HG03159 (cell line): ENCODE results near the gene POGLUT2.

Experiments used
- ATAC-seq: cut with Tn5 transposase; IDR thresholded peaks from one replicate; pipeline ENCODE4 v1.9.1; 2021; ENCODE audit warnings: mild to moderate bottlenecking, moderate library complexity; ENCODE audit not compliant: unreplicated experiment

POGLUT2 gene

DNA sequence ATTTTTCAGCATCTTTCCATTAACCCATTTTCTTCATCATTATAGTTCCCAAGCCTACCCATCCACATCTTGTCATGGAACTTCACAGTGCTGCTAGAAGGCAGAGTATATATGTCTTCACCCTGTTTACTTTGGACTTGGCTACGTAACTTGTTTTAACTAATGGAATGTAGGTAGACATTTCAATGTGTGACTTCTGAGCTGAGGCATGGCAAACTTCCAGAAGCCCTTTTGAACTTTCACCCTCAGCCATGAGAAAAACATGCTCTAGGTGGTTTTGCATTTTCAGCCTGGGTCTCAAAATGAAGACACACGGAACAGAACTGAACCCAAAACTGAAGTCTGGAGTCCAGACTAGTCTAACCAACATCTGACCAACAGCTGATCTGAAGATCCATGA is 28.3 kb downstream of the POGLUT2 start:
- ATAC-seq: no peak

DNA sequence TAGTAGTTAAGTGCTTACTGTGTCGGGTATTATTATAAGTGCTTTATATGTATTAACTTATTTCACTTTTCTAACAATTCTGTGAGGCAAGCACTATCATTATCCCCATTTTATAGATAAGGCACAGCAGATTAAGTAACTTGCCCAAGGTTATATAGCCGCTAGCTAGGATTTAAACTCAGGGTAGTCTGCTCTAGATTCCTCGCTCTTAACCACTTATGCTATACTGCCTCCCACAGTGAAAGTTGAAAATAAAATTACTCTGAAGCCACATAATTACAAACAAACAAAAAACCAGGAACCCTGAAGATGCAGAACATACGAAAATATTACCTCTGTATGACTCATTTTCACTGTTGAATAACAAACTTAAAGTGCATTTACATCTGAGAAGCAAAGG is 29.1 kb downstream of the POGLUT2 start:
- ATAC-seq: no peak

GRCh38 chr13:102768909-102769308 is 29.9 kb downstream of the POGLUT2 start:
- no peak for ATAC-seq

DNA sequence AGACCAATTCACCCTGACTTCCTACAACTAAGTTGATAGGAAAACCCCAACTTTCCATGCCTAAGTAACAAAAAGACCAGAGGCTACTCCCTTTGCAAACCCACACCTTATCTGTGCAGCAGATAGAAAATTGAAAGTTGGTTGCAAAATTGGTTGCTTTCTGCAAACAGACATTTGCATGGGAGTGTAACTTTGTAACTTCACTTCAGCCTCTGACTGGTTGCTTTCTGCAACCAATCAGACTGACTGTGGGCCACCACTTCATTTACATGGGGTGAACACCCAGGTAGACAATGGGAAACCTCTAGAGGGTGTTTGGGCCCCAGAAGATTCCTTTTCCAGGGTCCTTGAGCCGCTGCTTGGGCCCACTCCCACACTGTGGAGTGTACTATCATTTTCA is 35.0 kb downstream of the POGLUT2 start:
- ATAC-seq: no peak

- ATAC-seq: no peak
Measured at GRCh38 chr13:102761071-102761470, 37.7 kb downstream of the POGLUT2 start.

DNA sequence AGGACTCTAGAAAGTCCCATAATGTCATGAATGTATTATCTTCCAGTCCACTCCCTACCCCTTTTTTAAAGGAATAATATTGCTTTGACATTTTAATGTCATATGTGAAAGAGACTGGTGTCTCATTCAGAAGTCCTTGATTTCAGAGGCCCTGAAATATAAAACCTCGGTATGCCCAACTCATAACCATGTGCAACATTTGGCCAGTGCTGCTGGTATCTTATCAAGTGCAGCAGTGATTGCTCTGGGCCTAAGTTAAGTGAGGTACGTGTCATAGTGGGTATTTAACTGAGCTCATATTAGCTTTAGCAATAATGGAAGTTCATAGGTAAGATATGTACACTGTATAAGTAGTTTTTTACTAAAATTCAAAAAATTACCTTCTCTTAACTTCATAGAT is 39.9 kb downstream of the POGLUT2 start:
- no peak for ATAC-seq

GRCh38 chr13:102757006-102757405 is 41.8 kb downstream of the POGLUT2 start:
- no peak for ATAC-seq

DNA sequence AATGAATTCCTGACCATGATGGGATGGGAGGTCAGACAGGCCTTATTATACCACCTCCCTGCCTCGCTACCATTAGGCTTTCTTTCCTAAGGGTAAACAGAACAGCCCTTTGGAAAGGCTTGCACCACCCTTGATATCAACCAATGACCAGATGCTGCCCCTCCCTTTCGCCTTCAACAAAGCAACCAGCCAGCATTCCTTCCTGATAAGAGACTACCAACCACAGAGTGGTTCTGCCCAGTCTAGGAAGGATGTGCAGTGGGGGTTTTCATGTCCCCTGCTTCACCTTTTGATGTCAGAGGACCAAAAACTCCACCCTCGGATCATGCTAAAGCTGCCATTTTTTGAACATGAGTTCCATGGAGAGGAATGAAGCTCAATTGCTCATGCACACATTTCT is 46.9 kb downstream of the POGLUT2 start:
- ATAC-seq: no peak

DNA sequence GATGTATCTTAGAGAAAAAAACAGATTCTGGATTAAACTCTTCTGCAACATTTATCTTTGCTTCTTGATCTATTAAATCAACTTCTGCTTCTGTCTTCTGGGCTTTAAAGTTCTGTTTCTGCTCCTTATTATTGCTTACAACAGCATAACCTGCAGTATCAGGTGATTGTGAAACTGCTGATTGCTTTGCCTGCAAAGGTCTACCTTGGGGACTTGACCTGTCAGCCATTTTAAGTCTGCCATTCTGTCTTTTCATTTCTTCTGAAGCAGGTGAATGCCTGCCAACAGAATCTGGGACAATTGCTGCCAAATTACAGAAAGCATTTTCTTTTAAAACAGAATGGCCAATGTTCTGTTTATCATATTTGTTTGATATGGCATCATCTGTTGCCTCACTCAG is 56.3 kb downstream of the POGLUT2 start:
- ATAC-seq: no peak

DNA sequence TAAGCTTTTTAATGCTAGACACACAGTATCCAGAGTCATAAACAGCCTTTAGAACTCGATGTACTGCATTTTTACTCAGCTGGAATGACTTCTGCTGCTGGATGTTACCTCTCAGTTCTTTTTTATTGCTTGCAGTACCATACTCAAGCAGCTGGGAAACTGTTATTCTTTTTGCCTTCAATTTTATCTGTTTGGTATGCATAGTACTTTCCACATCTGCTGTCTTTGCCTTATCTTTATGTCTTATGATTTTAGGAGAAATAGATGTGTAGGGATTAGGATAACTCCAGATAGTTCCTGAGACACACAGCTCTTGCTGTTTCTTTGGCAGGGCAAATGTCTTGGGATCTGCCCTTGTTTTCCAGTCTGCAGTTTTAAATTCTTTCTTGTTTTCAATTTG is 56.7 kb downstream of the POGLUT2 start:
- ATAC-seq: no peak
